Choroid plexus epithelial cell (primary cell): Measurements from ENCODE around the gene KCNMA1.

Source experiments
- DNase-seq: peaks from one replicate; pipeline ENCODE4 v3.0.0-alpha.2; 2010; ENCODE audit warnings: low read depth
- H3K4me3 ChIP-seq: 2 replicates; pipeline ENCODE4 v1.5.1; 2011; ENCODE audit warnings: low read depth, mild to moderate bottlenecking, control low read depth, low read length, moderate library complexity
- TF ChIP-seq, protein P1 (sequence below): conservative IDR thresholded peaks from 2 replicates; pipeline ENCODE4 v1.5.1; 2011; ENCODE audit warnings: low read depth, mild to moderate bottlenecking, control low read depth, inconsistent platforms, low read length, moderate library complexity

KCNMA1 gene

DNA sequence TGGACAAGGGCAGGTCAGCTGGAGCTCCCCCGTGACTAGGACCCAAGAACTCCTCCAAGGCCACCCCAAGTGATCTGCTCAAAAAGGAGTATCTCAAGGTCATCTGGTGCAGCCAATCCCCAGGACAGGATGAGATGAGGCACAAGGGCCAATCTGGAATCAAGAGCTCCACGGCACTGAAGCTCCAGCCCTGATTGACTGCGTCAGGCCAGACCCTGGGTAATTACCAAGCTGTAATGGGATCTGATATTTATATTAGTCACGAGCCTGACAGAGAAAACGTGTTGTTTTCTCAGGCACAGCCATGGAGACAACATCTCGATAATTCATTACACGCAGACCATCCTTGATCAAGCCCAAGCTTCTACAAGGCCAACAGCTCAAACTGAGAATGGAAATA lies 4.2 kb downstream of the KCNMA1 start:
- no peak overlapping the region for H3K4me3 ChIP-seq
- DNase-seq, result no peak
- TF ChIP-seq, protein P1, sequence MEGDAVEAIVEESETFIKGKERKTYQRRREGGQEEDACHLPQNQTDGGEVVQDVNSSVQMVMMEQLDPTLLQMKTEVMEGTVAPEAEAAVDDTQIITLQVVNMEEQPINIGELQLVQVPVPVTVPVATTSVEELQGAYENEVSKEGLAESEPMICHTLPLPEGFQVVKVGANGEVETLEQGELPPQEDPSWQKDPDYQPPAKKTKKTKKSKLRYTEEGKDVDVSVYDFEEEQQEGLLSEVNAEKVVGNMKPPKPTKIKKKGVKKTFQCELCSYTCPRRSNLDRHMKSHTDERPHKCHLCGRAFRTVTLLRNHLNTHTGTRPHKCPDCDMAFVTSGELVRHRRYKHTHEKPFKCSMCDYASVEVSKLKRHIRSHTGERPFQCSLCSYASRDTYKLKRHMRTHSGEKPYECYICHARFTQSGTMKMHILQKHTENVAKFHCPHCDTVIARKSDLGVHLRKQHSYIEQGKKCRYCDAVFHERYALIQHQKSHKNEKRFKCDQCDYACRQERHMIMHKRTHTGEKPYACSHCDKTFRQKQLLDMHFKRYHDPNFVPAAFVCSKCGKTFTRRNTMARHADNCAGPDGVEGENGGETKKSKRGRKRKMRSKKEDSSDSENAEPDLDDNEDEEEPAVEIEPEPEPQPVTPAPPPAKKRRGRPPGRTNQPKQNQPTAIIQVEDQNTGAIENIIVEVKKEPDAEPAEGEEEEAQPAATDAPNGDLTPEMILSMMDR, result no peak

DNA sequence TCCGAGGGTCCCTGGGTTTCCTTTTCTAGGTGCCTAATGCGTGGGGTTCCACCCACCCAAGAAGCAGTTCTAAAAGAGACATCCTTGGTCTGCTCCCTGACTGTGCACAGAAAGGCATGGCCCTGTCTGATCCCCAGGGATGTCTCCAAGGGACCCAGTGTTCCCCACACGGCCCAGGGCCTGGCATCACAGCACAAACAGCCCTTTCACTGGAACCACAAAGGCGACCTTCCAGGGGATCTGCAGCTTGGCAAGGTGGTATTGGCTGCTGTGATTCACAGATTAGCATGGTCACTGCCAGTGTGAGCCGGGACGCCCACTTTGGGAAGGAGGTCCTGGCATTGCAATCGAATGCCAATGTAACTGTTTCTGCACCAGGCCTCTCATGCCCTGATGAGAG lies 6.4 kb downstream of the KCNMA1 start:
- TF ChIP-seq, protein P1, result no peak
- no peak for DNase-seq
- no peak overlapping the region for H3K4me3 ChIP-seq

DNA sequence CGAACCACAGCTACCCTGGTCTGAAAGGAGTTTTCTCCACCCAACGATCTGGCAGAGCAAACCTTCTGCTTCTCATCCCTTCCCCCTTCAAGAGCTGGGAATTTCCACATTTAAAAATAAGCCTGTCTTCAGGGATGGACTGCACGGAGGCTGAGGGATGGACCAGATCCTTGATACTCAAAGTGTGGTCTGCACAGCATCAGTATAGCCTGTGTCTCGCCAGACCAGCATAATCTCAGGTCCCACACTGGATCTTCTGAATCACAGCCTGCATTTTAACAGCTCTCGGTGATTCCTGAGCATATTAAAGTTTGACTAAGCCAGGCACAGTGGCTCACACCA lies 7.1 kb downstream of the KCNMA1 start:
- no peak for DNase-seq
- H3K4me3 ChIP-seq, result no peak overlapping the region
- TF ChIP-seq, protein P1, result no peak

DNA sequence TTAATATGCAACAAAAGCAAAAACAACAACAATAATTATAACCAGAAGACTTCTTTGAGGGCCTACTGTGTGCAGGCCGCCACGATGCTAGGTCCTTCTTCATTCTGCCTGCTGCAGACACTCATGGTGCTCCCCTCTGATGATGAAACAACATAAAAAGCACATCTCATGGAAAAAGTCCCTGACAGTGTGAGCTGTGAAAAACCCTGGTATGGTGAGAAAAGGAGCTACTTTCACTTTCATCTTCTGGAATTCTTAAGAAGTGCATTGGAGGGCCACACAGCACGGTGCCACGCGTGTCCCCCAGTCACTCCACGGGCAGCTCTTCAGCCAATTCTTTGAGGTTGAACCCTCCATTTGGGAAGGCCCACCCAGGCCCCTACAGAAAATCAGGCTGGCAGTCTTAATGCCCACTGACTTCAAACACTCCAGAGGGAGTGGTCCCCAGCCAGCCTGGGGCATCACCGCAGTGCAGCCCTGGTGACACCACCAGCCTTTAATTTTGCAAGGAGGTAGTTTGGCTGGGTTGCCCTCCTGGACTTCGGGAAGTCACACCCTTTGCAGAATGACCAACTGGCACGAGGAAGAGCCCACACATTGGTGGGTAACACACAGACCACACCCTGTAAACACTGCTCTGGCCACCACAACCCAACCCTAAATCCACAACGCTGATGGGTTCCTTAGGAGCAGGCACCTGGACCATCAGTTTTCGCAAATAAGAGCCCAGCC lies 7.7 kb downstream of the KCNMA1 start:
- no peak overlapping the region for H3K4me3 ChIP-seq
- DNase-seq, result peak; percentile 67
- TF ChIP-seq, protein P1, result no peak

DNA sequence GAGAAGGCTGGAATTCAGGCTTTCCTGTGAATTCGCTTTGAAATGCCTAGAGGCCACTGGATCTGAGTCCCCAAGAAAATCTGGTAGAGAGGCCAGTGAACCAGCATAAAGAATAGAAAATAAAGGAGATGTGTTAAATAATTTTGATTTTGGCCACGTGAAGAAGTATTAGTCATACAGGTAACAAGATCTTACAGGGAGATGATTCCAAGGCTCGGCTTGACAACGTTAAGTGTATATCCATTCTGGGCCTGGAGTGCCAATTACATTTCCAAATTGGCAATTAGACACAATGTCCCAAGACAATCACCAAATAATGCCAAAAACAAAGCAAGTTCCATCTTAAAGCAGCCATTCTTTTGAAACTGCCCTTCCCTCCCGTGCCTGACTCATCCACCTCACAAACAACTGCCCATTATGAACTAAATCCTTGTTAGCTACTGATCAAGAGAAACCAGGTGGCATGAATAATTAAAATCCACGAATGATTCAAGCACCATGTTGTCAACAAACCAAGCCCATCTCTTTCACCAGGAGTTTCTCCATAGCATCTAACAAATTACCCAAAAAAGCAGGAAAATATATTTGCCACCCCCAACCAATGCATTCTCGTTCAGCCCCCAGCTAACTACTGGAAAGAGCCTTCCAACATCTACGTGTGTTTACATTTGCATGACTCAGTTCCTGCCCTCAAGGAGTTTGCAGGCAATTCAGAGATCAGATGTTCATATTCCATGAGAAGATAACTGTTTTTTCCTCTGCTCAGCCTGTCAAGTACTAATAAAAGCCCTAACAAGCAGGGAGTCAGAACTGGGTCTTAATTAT lies 8.5 kb downstream of the KCNMA1 start:
- TF ChIP-seq, protein P1, result no peak
- no peak for DNase-seq
- no peak overlapping the region for H3K4me3 ChIP-seq

DNA sequence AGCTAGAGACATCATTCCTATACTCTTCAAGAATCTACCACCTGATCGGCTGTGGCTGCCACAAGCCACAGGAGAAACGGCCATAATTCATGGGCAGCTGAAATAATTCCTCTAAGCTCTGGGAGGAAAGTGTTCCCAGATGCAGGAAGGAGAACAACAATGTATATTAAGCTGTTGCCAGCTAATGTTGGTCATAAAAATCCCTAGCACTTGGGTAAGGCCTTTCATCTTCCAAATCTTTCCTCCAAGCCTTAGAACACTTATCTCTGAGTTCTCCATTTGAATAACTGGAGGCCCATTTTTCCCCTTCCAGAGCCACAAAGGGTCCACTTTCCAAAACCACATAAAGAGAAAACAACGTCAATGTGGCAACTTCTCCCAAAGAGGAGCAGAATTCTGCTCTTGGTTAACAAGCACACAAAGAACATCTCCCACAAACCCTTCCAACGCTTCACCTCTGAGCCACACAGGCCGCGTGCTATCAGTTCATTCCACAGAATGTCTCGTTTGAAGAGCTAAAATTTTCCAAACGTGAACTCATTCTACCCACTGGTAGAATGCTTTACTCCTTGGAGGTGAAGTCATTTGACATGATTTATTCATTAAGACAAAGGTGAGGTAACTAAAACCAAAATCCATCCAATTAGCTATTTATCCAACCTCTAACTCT lies 11.2 kb downstream of the KCNMA1 start:
- H3K4me3 ChIP-seq, result no peak overlapping the region
- TF ChIP-seq, protein P1, result peak; percentile 32
- no peak for DNase-seq
